HepG2 (cell line): ENCODE results near the gene BCAM.

ENCODE experiments used
- NFIC ChIP-seq: IDR thresholded peaks from 2 replicates; pipeline ENCODE4 v1.6.1; 2012; ENCODE audit warnings: mild to moderate bottlenecking, low read length, inconsistent platforms
- PRPF4 ChIP-seq: fragments of 200-400 bp; formaldehyde crosslinking; IDR thresholded peaks from 2 replicates; pipeline ENCODE4 v1.6.1; 2016; ENCODE audit warnings: low read length, low read depth; ENCODE audit not compliant: poor library complexity, severe bottlenecking

DNA sequence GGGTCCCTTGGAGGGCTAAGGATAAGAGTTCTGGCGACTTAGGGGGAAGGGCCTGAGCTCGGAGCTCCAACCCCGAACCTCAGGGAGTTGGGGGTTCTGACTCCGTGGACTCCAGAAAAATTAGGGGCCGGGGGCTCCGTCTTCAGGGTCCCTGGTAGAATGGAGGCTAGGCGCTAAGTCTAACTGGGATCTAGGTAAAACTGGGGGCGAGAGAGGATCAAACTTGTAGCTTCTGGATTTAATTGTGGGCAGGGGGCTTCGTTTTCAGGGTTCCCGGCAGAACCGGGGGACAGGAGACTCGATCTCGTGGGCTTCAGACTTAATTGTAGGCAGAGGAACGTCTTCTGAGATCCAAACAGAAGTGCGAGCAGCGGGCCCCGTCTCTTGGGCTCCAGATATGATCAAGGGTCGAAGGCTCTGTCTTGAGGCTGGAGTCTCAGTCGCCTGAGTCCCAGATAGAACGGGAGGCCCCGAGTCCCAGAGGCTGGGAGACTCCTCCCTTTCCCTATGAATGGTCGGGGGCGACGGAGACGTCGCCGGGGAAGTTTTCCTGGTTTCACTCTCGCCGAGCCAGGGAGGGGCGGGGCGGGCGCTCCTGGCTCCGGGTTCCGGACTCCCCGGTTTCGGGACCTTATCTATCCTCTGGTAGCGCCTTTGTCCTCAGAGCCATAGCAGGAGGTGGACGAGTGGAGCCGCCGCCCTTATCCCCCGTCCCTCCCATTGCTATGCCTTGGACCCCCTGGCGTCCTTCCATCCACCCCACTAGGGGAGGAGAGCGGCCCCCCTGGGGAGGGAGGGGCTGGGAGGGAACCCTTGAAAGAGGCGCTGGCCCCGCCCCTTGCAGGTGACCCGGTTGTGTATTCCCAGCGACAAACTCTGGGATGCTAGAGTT is 38.5 kb downstream of the BCAM start:
- no peak for TF ChIP-seq NFIC
- TF ChIP-seq PRPF4: no peak
